GM12872 (cell line): ENCODE data around the gene DNAJC13.

Source experiments
- CTCF ChIP-seq: IDR thresholded peaks from 3 replicates; pipeline ENCODE4 v1.5.1; 2011; ENCODE audit warnings: low read depth, mild to moderate bottlenecking, low read length, moderate library complexity; ENCODE audit not compliant: insufficient read depth

The DNAJC13 gene

GRCh38 chr3:132542577-132542976, 125.3 kb downstream of the DNAJC13 start:
- no peak for TF ChIP-seq CTCF

GRCh38 chr3:132543011-132543739, 125.9 kb downstream of the DNAJC13 start:
- no peak for TF ChIP-seq CTCF

GRCh38 chr3:132544130-132544529, 126.8 kb downstream of the DNAJC13 start:
- no peak for TF ChIP-seq CTCF

- TF ChIP-seq CTCF = no peak
Measured at GRCh38 chr3:132545471-132545870, 128.2 kb downstream of the DNAJC13 start.

GRCh38 chr3:132549169-132549568, 131.9 kb downstream of the DNAJC13 start:
- TF ChIP-seq CTCF = no peak

GRCh38 chr3:132549890-132550578, 132.7 kb downstream of the DNAJC13 start:
- no peak for TF ChIP-seq CTCF

GRCh38 chr3:132550579-132551305, 133.4 kb downstream of the DNAJC13 start:
- TF ChIP-seq CTCF = no peak
